Neural progenitor cell (in vitro differentiated cells): ENCODE measurements around the gene PTPRN2. TPM values are rescaled to one million over a fixed set of nuclear protein-coding genes. Genes with fewer than 3 reads are reported as not detected.

ENCODE experiments used
- DNase-seq: peaks from one replicate; pipeline ENCODE4 v3.0.0-alpha.2; 2016; ENCODE audit warnings: low spot score
- H2AFZ ChIP-seq: fragments of 200-600 bp; sonication (generic); replicated peaks from 2 replicates; pipeline ENCODE4 v1.6.1; 2016; ENCODE audit warnings: antibody characterized with exemption
- H3F3A ChIP-seq: fragments of 200-600 bp; sonication (generic); 2 replicates; pipeline ENCODE4 v1.6.1; 2016; ENCODE audit warnings: antibody characterized with exemption, low read depth
- H3K27ac ChIP-seq: fragments of 200-600 bp; sonication (generic); 2 replicates; pipeline ENCODE4 v1.5.1; 2016; ENCODE audit warnings: mild to moderate bottlenecking
- H3K27me3 ChIP-seq: fragments of 200-600 bp; sonication (generic); 2 replicates; pipeline ENCODE4 v1.6.1; 2016; ENCODE audit warnings: mild to moderate bottlenecking, moderate library complexity
- H3K36me3 ChIP-seq: fragments of 200-600 bp; sonication (generic); 2 replicates; pipeline ENCODE4 v1.5.1; 2016
- H3K4me1 ChIP-seq: fragments of 200-600 bp; sonication (generic); 2 replicates; pipeline ENCODE4 v1.6.1; 2016; ENCODE audit warnings: mixed run types
- H3K4me2 ChIP-seq: fragments of 200-600 bp; sonication (generic); 2 replicates; pipeline ENCODE4 v1.6.1; 2016
- H3K4me3 ChIP-seq: fragments of 200-600 bp; sonication (generic); 2 replicates; pipeline ENCODE4 v1.5.1; 2016
- H3K79me2 ChIP-seq: fragments of 200-600 bp; sonication (generic); 2 replicates; pipeline ENCODE4 v1.6.1; 2016; ENCODE audit warnings: low read depth
- H3K9ac ChIP-seq: fragments of 200-600 bp; sonication (generic); 2 replicates; pipeline ENCODE4 v1.6.1; 2016
- H3K9me3 ChIP-seq: fragments of 200-600 bp; sonication (generic); 2 replicates; pipeline ENCODE4 v1.5.1; 2016; ENCODE audit warnings: low read depth
- H4K20me1 ChIP-seq: fragments of 200-600 bp; sonication (generic); 2 replicates; pipeline ENCODE4 v1.6.1; 2016; ENCODE audit warnings: low read depth
- H3K27ac Mint-ChIP-seq: 3 replicates; pipeline ENCODE4 v1.8.0; 2021; ENCODE audit warnings: mixed read lengths
- H3K27me3 Mint-ChIP-seq: 2 replicates; pipeline ENCODE4 v1.8.0; 2022; ENCODE audit warnings: low read depth, mild to moderate bottlenecking, inconsistent platforms, moderate library complexity, mixed read lengths; ENCODE audit not compliant: insufficient read depth
- H3K36me3 Mint-ChIP-seq: 3 replicates; pipeline ENCODE4 v1.8.0; 2021; ENCODE audit warnings: mixed read lengths
- H3K4me1 Mint-ChIP-seq: 3 replicates; pipeline ENCODE4 v1.8.0; 2021; ENCODE audit warnings: mixed read lengths
- H3K4me3 Mint-ChIP-seq: 3 replicates; pipeline ENCODE4 v1.8.0; 2021; ENCODE audit warnings: mild to moderate bottlenecking, moderate library complexity, mixed read lengths
- H3K9me3 Mint-ChIP-seq: 3 replicates; pipeline ENCODE4 v1.8.0; 2020; ENCODE audit warnings: mixed read lengths
- CTCF ChIP-seq: fragments of 200-600 bp; sonication (generic); IDR thresholded peaks from 2 replicates; pipeline ENCODE4 v1.5.1; 2017; ENCODE audit warnings: antibody characterized with exemption, mild to moderate bottlenecking
- EZH2 ChIP-seq: fragments of 200-600 bp; sonication (generic); IDR thresholded peaks from 2 replicates; pipeline ENCODE4 v1.6.1; 2017; ENCODE audit warnings: antibody characterized with exemption, mild to moderate bottlenecking, moderate library complexity
- EZH2phosphoT487 ChIP-seq: fragments of 200-600 bp; sonication (generic); IDR thresholded peaks from 2 replicates; pipeline ENCODE4 v1.6.1; 2017; ENCODE audit warnings: antibody characterized with exemption
- total RNA-seq: library from RNA; depleted of rRNA; stranded (reverse); fragments of >200 nt; gene quantifications from 2 replicates; pipeline ENCODE4 v1.2.3, GENCODE V29; 2015; ENCODE audit warnings: low replicate concordance

Gene PTPRN2
- total RNA-seq, 1 donor from 2014 or later, result 3.0 TPM

- Histone ChIP-seq H3F3A (no peaks in the 10 kb centered on the region), H3K36me3 (no peaks in the 10 kb centered on the region), H3K27me3 (no peaks in the 10 kb centered on the region), H3K4me2 (no peak overlapping the region), H3K4me3 (no peak overlapping the region), H3K9ac (no peak overlapping the region), H3K79me2 (no peaks in the 10 kb centered on the region), H3K27ac (no peak overlapping the region), H4K20me1 (no peaks in the 10 kb centered on the region), H2AFZ (no peak overlapping the region), H3K9me3 (no peaks in the 10 kb centered on the region), H3K4me1 (peaks cover 10% of the 10 kb centered on the region)
- H3K9me3 Mint-ChIP-seq, result peaks cover 5% of the 10 kb centered on the region
- DNase-seq, result no peak
- H3K4me1 Mint-ChIP-seq, result peaks cover 13% of the 10 kb centered on the region
- no peak overlapping the region for H3K27ac Mint-ChIP-seq
- TF ChIP-seq EZH2phosphoT487 (no peak), CTCF (no peak), EZH2 (no peak)
- H3K4me3 Mint-ChIP-seq, result no peak overlapping the region
- peaks cover 4% of the 10 kb centered on the region for H3K36me3 Mint-ChIP-seq
- H3K27me3 Mint-ChIP-seq, result peaks cover 9% of the 10 kb centered on the region
Measured at GRCh38 chr7:158270856-158271413, 316.7 kb downstream of the PTPRN2 start.

- no peak overlapping the region for H3K4me3 ChIP-seq
- TF ChIP-seq CTCF, result no peak
- TF ChIP-seq EZH2phosphoT487, result no peak
- no peak for TF ChIP-seq EZH2
- no peaks in the 10 kb centered on the region for H3K79me2 ChIP-seq
- H3K27ac ChIP-seq, result no peak overlapping the region
- peaks cover 4% of the 10 kb centered on the region for H3K36me3 Mint-ChIP-seq
- no peak for DNase-seq
- H3K27me3 ChIP-seq, result no peaks in the 10 kb centered on the region
- H3K27me3 Mint-ChIP-seq, result peaks cover 11% of the 10 kb centered on the region
- H3K27ac Mint-ChIP-seq, result no peak overlapping the region
- H3F3A ChIP-seq, result no peaks in the 10 kb centered on the region
- no peaks in the 10 kb centered on the region for H3K36me3 ChIP-seq
- H3K9ac ChIP-seq, result no peak overlapping the region
- H4K20me1 ChIP-seq, result no peaks in the 10 kb centered on the region
- H3K9me3 Mint-ChIP-seq, result peaks cover 5% of the 10 kb centered on the region
- H3K4me2 ChIP-seq, result no peak overlapping the region
- no peaks in the 10 kb centered on the region for H3K9me3 ChIP-seq
- peaks cover 6% of the 10 kb centered on the region for H3K4me1 ChIP-seq
- H3K4me1 Mint-ChIP-seq, result peaks cover 13% of the 10 kb centered on the region
- no peak overlapping the region for H2AFZ ChIP-seq
- no peak overlapping the region for H3K4me3 Mint-ChIP-seq
Measured at GRCh38 chr7:158270106-158270775, 317.4 kb downstream of the PTPRN2 start.

GRCh38 chr7:158268816-158269535, 318.6 kb downstream of the PTPRN2 start:
- Histone ChIP-seq H3K79me2 (no peaks in the 10 kb centered on the region), H3K9ac (no peak overlapping the region), H2AFZ (no peak overlapping the region), H3K9me3 (no peaks in the 10 kb centered on the region), H3K4me3 (no peak overlapping the region), H3K27ac (no peak overlapping the region), H3K27me3 (no peaks in the 10 kb centered on the region), H3K4me2 (no peak overlapping the region), H3K4me1 (no peaks in the 10 kb centered on the region), H4K20me1 (no peaks in the 10 kb centered on the region), H3F3A (no peaks in the 10 kb centered on the region), H3K36me3 (no peaks in the 10 kb centered on the region)
- Mint-ChIP-seq H3K36me3 (peaks cover 4% of the 10 kb centered on the region), H3K4me1 (peaks cover 10% of the 10 kb centered on the region), H3K9me3 (peaks cover 5% of the 10 kb centered on the region), H3K27me3 (peaks cover 11% of the 10 kb centered on the region), H3K4me3 (no peak overlapping the region), H3K27ac (peak overlapping the region; percentile 55)
- DNase-seq, result no peak
- no peak for TF ChIP-seq EZH2phosphoT487
- TF ChIP-seq CTCF, result no peak
- TF ChIP-seq EZH2, result no peak
